CD4-positive, alpha-beta T cell (primary cell): ENCODE data around the gene CPNE8. TPM values are rescaled to one million over a fixed set of nuclear protein-coding genes. Genes with fewer than 3 reads are reported as not detected.

ENCODE experiments used
- ATAC-seq: fragments of 200-7000 bp; cut with Tn5 transposase; one replicate; pipeline ENCODE4 v1.10.0; 2022; ENCODE audit warnings: mild to moderate bottlenecking; ENCODE audit not compliant: poor library complexity
- CTCF ChIA-PET: fragments of 350-600 bp; sonication (Branson Sonifier 250); formaldehyde crosslinking; loops from one replicate; lab custom pipeline; 2021; ENCODE audit warnings: antibody characterized with exemption, inconsistent platforms; lab: Charles Lee
- POLR2A ChIA-PET: fragments of 350-600 bp; sonication (Branson Sonifier 250); formaldehyde crosslinking; loops from one replicate; lab custom pipeline; 2021; ENCODE audit warnings: antibody characterized with exemption, inconsistent platforms; lab: Charles Lee
- DNase-seq, 14 experiments: peaks; one replicate each; pipeline ENCODE4 v3.0.0-alpha.2; 2013 to 2020; ENCODE audit warnings: mixed read lengths in 2 of 14
- H3K27ac ChIP-seq, 2 donors: one replicate each; pipeline versions ENCODE4 v1.5.1 to v1.7.0; 2013; ENCODE audit warnings: low read length in 2 of 2, low read depth in 1 of 2, mild to moderate bottlenecking in 1 of 2
- H3K27me3 ChIP-seq, 2 experiments: 1 replicate in 1 of 2; 2 replicates in 1 of 2; pipeline versions ENCODE4 v1.6.1 to v1.7.0; 2013; ENCODE audit warnings: low read length in 2 of 2, control low read depth in 1 of 2, mild to moderate bottlenecking in 1 of 2, moderate library complexity in 1 of 2; ENCODE audit not compliant: insufficient read depth in 2 of 2, control insufficient read depth in 1 of 2
- H3K36me3 ChIP-seq: one replicate; pipeline ENCODE4 v1.6.1; 2013; ENCODE audit warnings: low read length, control low read depth; ENCODE audit not compliant: insufficient read depth
- H3K4me1 ChIP-seq: one replicate; pipeline ENCODE4 v1.6.1; 2013; ENCODE audit warnings: low read length, control low read depth; ENCODE audit not compliant: insufficient read depth
- H3K4me3 ChIP-seq: one replicate; pipeline ENCODE4 v1.5.1; 2013; ENCODE audit warnings: mild to moderate bottlenecking, low read length, moderate library complexity
- H3K9me3 ChIP-seq, 2 experiments: 1 replicate in 1 of 2; 2 replicates in 1 of 2; pipeline versions ENCODE4 v1.6.1 to v1.7.0; 2013; ENCODE audit warnings: low read length in 2 of 2, mild to moderate bottlenecking in 2 of 2, control low read depth in 1 of 2, moderate library complexity in 1 of 2; ENCODE audit not compliant: control insufficient read depth in 1 of 2, insufficient read depth in 1 of 2
- H3K27ac Mint-ChIP-seq: one replicate; pipeline ENCODE4 v1.8.0; 2020; ENCODE audit warnings: mixed read lengths
- H3K27me3 Mint-ChIP-seq: one replicate; pipeline ENCODE4 v1.8.0; 2021; ENCODE audit warnings: mixed read lengths
- H3K36me3 Mint-ChIP-seq: one replicate; pipeline ENCODE4 v1.8.0; 2021; ENCODE audit warnings: low read depth, mixed read lengths
- H3K4me1 Mint-ChIP-seq: one replicate; pipeline ENCODE4 v1.8.0; 2021; ENCODE audit warnings: low read depth, mixed read lengths
- H3K4me3 Mint-ChIP-seq: one replicate; pipeline ENCODE4 v1.8.0; 2020; ENCODE audit warnings: mild to moderate bottlenecking, mixed read lengths
- H3K9me3 Mint-ChIP-seq: one replicate; pipeline ENCODE4 v1.8.0; 2020; ENCODE audit warnings: mixed read lengths
- intact Hi-C, 2 experiments: fragments of 100-400 bp; cut with DNase I in 1 of 2; cut with micrococcal nuclease in 1 of 2; formaldehyde crosslinking; loops; one replicate each; pipeline versions ENCODE4 v1.15.1 to v1.9.0; 2023 to 2025; cut with DNase I, micrococcal nuclease
- total RNA-seq, 174 experiments: library from RNA in 2 of 174; stranded (reverse) in 2 of 174; gene quantifications; one replicate each; pipeline ENCODE4 v1.2.3 and lab custom pipeline; 2021 to 2026
- TF ChIP-seq, protein P1 (sequence below): fragments of 200-600 bp; IDR thresholded peaks from one replicate; pipeline ENCODE4 v1.8.0; 2022; ENCODE audit warnings: antibody characterized with exemption, mild to moderate bottlenecking

CPNE8 gene
- total RNA-seq, 2 experiments from 2014 or later: 2.7 to 3.6 TPM

DNA sequence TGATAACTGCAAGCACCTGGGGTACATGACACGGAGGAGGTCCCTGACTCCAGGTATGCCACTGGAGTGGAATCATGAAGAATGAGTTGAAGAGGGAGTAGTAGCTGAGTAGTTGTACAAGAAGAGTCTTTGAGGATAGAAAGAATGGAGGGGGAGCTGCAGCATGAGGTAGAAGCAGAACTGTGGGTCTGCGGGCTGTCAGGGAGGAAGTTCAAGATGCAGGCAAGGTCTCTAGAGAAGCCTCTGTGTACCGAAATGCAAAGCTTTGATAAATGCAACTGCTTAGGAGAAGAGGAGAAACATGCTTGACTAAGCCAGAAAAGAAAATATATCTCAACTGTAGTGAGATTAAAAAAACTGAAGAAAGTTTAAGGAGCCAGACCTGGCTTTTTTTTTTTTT, 91.5 kb downstream of the CPNE8 start:
- no peaks in the 10 kb centered on the region for H3K4me1 Mint-ChIP-seq
- no peak overlapping the region for H3K27ac Mint-ChIP-seq
- no peaks in the 10 kb centered on the region for H3K36me3 ChIP-seq
- ChIA-PET CTCF (no interaction called here), POLR2A (no interaction called here)
- intact Hi-C loops: no loop called here
- TF ChIP-seq, protein P1, sequence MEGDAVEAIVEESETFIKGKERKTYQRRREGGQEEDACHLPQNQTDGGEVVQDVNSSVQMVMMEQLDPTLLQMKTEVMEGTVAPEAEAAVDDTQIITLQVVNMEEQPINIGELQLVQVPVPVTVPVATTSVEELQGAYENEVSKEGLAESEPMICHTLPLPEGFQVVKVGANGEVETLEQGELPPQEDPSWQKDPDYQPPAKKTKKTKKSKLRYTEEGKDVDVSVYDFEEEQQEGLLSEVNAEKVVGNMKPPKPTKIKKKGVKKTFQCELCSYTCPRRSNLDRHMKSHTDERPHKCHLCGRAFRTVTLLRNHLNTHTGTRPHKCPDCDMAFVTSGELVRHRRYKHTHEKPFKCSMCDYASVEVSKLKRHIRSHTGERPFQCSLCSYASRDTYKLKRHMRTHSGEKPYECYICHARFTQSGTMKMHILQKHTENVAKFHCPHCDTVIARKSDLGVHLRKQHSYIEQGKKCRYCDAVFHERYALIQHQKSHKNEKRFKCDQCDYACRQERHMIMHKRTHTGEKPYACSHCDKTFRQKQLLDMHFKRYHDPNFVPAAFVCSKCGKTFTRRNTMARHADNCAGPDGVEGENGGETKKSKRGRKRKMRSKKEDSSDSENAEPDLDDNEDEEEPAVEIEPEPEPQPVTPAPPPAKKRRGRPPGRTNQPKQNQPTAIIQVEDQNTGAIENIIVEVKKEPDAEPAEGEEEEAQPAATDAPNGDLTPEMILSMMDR: no peak
- ATAC-seq (no peak), DNase-seq (no peak)
- no peaks in the 10 kb centered on the region for H3K27me3 ChIP-seq
- no peaks in the 10 kb centered on the region for H3K27me3 Mint-ChIP-seq
- H3K4me3 Mint-ChIP-seq: no peak overlapping the region
- H3K9me3 ChIP-seq: peaks cover 0 to 3% of the 10 kb centered on the region in 2 experiments
- H3K9me3 Mint-ChIP-seq: peaks cover 12% of the 10 kb centered on the region
- H3K4me3 ChIP-seq: no peak overlapping the region
- no peaks in the 10 kb centered on the region for H3K4me1 ChIP-seq
- H3K27ac ChIP-seq: no peak overlapping the region
- peaks cover 5% of the 10 kb centered on the region for H3K36me3 Mint-ChIP-seq

DNA sequence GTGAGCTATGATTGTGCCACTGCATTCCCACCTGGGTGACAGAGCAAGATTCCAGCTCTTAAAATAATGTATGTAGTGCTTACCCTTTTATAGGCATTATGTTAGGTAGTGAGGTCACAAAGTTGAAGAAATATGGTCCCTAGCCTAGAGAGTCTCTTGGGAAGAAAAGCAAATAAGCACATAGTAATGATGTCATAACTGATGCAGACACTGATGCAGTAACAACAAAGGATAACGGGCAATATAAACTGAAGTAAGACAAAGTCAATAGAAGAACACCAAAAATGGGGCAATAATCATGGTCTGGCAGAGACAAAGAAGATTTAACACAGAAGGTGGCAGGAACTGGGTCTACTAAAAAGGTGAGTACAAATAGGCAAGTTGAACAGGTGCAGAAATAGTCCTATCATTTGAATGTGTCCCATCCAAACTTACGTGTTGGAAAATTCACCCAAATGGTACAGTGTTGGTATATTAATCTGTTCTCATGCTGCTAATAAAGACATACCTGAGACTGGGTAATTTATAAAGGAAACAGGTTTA, 93.5 kb downstream of the CPNE8 start:
- Mint-ChIP-seq H3K9me3 (peaks cover 12% of the 10 kb centered on the region), H3K4me3 (no peak overlapping the region), H3K27ac (no peak overlapping the region), H3K27me3 (no peaks in the 10 kb centered on the region), H3K4me1 (no peaks in the 10 kb centered on the region), H3K36me3 (peaks cover 5% of the 10 kb centered on the region)
- Histone ChIP-seq H3K27me3 (no peaks in the 10 kb centered on the region), H3K36me3 (no peaks in the 10 kb centered on the region), H3K4me3 (no peak overlapping the region), H3K4me1 (no peaks in the 10 kb centered on the region), H3K27ac (no peak overlapping the region), H3K9me3 (no peaks in the 10 kb centered on the region)
- DNase-seq (no peak), ATAC-seq (no peak)
- ChIA-PET CTCF (no interaction called here), POLR2A (no interaction called here)
- TF ChIP-seq, protein P1: no peak
- intact Hi-C loops: no loop called here

DNA sequence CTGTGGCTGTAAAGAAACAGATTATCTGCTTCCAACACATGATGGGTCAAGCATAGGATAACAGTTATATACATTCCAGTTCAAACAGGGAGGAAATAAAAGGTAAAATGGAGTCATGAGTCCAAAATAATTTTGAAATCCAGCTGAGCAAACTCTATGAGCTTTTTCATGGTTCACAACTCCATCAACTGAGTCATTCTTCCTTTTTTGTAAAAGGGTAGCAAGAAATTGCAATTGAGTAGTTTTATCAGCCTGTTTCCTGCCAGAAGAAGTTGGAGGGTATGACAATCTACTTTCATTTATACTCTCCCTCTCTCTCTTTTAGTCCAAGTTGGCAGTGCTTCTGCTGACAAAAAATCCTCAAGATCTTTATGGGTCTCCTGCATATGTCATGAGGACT, 95.6 kb downstream of the CPNE8 start:
- Histone ChIP-seq H3K36me3 (no peaks in the 10 kb centered on the region), H3K4me1 (no peaks in the 10 kb centered on the region), H3K27me3 (no peaks in the 10 kb centered on the region), H3K4me3 (no peak overlapping the region), H3K9me3 (no peaks in the 10 kb centered on the region), H3K27ac (no peak overlapping the region)
- TF ChIP-seq, protein P1: no peak
- Mint-ChIP-seq H3K4me1 (no peaks in the 10 kb centered on the region), H3K4me3 (no peak overlapping the region), H3K9me3 (peaks cover 12% of the 10 kb centered on the region), H3K27me3 (no peaks in the 10 kb centered on the region), H3K36me3 (peaks cover 5% of the 10 kb centered on the region), H3K27ac (no peak overlapping the region)
- ChIA-PET CTCF (no interaction called here), POLR2A (no interaction called here)
- intact Hi-C loops: no loop called here
- ATAC-seq: no peak
- no peak for DNase-seq
